HG02588 (cell line): ENCODE measurements around the gene TXK.
A peak's percentile ranks its signal among the peaks of the same experiment; 100 is the strongest.

Experiments used
- ATAC-seq: cut with Tn5 transposase; IDR thresholded peaks from one replicate; pipeline ENCODE4 v1.9.1; 2021; ENCODE audit warnings: mild to moderate bottlenecking, moderate library complexity; ENCODE audit not compliant: unreplicated experiment

The TXK gene

DNA sequence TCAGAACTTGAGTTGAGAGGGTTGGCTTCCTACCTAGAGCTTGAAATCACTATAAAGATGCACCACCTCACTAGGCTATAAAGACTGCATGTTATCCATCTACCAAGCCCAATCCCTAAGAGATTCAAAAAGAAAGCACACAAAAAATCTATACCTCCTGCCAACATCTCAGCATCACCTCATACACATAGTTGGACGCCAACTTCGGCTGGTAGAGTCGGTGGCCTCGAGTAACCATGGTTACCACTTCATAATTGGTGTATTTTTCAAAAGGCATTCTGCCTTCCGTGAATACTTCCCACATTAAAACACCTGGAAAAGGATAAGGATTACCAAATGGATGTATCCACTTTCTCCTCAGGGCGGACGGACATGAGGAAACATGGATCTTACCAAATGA lies 4.5 kb upstream of the TXK start:
- no peak for ATAC-seq

DNA sequence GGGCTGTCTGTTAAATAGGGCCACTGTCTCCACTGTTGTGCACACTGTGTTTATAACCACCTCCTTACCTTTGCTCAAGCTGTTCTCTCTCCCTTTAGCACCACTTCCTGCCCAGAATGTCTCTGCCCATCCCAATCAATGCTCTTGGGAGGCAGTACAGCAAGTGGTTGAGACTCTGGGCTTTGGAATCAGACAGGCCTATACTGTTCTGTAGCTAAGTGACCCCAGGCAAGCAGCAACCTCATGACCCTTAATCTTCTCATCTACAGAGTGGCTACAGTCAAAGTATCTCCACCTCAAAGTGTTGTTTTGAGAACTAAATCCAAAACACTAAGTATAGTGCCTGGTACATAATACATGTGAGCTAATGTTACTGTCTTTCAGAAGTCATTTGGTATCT lies 3.8 kb upstream of the TXK start:
- ATAC-seq, result no peak

DNA sequence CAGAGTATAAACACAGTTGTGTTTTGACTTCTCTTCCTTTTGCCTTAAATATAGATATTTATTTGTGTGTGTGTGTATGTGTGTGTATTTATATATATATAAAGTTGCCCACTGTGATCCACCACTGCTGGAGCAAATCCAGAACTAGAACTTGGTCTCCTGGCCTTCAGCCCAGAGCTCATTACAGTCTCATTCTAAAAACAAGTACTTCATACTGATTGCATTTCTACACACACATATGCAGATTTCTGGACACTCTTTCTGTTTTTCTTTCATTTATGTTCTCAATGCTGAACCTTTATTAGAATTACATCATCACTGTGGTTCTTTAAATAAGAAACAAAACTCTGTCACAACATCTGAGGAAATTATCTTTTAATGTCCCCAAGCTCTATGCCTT lies 381 bp downstream of the TXK start:
- no peak for ATAC-seq

DNA sequence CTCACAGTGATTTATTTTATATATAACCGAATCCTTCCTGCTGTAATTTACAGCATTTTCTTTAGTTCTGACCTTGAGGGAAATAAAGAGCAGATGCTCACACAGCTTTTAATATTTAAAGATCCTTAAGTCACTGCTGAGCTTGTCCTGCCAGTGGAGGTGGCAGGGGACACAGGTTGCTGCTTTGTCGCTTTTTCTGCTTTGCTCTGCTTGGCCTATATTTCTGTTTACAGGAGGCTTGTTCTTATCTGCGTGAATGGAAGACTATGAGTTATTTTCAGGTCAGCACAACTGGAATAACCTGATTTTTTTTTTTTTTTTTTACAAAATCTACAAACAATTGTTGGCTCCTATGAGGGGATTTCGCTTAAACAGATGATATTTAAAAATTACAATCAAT lies 2.3 kb downstream of the TXK start:
- ATAC-seq, result no peak

DNA sequence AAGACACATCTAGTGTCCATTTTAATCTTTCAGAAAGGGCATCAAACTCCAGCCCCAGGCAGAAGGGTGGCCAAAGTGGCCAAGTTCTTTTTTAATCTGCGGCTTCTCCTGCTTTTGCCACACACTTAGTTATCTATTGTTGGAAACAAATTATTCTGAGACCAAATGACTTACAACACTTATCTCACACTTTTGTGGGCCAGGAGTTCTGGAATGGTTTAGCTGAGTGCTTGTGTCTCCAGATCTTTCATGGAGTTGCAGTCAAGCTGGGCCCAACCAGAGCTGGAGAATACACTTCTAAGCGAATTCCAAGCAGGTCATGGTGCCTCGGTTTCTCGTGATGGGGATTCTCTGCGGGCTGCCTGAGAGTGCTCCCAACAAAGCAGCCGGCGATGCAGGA lies 4.0 kb downstream of the TXK start:
- ATAC-seq, result no peak

DNA sequence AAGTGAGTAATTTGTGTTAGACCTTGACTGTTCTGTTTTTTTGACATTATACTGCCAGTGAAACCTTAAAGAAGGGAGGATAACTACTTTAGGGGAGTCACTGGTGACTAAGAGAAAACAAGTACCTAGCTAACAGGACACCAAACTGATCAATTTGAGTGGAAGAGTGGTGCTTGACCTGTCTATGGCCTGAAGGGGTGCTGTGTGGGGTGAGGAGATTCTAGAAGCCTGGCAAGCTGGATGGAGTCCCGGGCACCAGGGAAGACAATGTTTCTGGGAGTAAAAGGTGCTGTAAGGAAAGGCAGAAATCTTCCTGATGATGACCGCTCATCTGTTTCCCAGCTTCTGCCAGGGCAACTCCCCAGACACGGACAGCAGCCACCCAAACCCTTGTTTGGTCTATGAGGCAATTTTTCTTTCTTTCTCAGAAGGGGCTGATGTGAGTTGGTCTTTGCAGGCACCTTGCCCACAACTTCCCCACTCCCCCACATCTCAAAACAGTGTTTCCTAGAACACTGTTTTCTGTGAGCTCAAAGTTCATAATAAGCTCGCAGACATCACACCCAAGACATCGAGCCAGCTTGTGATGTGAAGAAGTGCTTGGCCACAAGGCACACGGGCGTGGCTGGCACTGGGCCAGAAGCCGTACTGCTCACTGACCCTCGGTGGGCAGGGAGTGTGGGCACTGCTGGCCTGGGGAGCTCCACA lies 4.6 kb downstream of the TXK start:
- no peak for ATAC-seq

DNA sequence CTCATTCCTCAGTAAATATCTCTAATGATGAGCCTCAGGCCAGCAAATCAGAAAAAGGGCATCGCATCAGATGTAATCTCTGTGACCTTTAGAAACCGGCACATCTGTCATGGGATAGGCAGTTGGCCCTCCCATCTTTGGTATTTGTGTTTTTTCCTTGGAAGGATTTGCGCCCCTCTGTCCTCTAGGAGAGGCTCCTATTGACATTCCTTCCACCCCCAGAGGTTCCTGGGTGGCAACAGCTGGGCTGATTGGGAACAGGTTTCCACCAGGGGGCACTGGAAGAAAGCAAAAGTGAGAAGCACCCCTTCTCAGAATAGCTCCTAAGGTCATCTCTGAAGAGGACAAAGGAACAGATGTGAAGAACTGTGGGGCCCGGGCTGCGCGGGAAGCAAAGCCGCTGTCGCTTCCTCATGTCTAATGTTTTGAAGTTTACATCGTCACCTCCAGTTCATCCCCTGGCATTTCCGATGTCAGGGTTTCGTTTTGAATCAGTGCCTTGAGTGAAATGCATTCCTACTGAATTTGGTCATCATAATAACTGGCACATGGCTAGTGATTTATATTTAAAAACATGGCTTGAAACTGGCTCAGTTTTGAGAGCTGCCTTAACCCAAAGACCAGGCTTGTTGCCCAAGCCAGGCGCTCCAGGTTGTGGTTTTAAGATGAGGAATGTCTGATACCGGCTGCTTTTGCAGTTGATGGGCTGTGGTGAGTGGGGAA lies 6.2 kb downstream of the TXK start:
- peak; percentile 89 for ATAC-seq

DNA sequence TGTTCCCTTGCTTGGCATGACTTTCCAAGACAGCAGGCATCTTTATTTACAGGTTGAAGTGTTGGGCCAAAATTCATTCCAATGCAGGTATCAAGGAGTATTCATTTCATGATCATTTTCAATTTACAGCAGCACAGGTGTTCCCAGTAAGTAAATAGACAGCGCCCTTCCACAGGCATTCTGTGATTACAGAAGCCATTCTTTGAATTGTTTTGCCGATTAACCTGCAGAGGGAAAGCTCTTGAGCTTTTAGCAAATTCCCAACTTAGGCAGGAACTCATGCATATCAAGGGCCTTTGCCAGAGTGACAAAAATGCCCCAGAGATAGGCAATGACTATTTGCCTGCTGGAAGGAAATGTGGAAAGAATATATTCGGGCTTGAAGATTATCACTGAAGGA lies 6.8 kb downstream of the TXK start:
- no peak for ATAC-seq

DNA sequence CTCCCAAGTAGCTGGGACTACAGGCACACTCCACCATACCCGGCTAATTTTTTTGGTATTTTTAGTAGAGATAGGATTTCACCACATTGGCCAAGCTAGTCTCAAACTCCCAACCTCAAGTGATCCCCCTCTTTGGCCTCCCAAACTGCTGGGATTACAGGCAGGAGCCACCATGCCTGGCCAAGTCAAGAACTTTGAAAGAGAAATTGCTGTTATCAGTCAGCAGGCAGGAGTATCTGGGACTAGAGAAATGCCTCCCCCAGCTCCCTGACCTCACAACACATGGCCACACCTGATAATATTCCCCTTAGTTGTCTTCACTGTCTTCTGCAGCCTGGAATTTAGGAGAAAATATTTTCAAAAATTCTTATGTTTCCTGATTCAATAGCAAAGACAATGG lies 7.4 kb downstream of the TXK start:
- no peak for ATAC-seq

DNA sequence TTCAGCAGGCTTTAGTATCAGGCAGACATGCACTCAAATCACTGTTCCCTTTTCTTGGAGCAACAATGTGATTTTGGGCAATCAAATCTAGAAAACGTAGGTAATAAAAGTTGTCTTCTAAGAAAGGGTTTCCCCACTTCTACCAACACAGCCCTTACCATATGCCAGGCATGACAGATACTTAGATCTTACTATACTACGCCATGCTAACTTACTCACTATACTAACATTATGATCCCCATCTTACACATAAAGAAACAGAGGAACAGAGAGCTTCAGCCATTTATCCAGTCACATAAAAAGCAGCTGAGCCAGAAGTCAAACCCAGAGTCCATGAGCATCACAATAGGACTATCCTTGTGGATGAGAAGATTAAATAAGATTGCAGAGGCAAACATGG lies 9.2 kb downstream of the TXK start:
- ATAC-seq, result no peak

DNA sequence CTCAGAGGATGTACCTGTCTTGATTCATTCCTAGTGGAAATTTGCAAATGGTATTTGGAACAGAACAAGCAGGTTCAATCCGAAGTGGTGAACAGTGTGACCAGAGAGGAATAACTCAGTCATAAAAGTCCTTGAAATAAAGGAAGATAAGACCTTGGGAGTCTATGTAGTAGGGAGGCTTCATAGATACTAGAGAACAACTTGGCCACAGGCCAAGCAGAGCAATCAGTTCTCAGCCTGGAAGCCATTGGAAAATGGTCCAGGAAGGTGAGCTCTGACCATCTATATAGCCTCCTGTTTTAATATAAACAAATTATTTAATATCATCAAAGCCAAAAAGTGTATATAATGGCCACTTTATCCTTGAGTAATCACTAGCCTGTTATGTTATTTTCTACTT lies 11.3 kb downstream of the TXK start:
- ATAC-seq, result no peak

DNA sequence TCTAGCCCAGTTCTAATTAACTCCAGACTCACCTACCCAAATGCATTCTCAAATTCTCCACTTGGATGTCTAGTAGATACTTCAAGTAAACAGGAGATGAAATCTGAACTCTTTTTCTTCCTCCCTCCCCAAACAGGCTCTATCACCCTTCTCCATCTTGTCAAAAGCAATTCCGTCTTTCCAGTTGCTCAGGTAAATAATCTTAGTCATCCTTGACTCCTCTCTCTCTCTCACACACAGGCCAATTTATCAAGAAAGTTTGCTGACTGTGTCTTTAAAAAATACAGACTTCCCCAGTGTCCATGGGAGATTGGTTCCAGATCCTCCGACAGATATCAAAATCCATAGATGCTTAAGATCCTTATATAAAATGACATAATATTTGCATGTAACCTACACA lies 12.9 kb downstream of the TXK start:
- no peak for ATAC-seq

DNA sequence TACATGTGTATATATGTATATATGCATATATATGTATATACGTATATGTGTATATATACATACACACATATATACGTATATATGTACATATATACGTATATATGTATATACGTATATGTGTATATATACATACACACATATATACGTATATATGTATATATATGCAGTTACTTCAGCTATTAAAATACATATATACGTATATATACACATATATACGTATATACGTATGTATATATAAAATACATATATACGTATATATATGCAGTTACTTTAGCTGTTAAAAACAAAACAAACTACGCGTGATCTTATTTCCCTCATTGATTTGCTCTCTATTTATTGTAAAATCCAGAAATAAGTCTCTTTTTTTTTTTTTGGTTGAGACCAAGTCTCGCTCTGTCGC lies 13.9 kb downstream of the TXK start:
- no peak for ATAC-seq

DNA sequence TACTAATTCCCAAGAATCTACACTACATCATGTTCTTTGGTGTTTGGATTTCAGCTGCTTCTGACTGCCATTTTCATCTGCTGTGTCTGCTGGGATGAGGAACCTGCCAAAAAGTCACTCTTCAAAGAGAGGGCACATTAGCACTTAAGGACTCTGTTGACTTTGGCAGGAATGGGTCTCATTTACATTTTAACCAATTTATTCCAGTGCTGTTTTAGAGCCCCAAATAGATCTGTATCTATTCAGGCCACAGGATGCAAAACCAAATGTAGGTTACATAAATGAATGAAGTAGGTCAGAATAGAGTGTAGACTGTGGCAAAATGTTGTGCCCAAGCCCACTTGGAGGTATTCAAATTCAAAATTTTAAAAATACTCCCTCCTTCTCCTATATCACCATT lies 14.4 kb downstream of the TXK start:
- ATAC-seq, result no peak

DNA sequence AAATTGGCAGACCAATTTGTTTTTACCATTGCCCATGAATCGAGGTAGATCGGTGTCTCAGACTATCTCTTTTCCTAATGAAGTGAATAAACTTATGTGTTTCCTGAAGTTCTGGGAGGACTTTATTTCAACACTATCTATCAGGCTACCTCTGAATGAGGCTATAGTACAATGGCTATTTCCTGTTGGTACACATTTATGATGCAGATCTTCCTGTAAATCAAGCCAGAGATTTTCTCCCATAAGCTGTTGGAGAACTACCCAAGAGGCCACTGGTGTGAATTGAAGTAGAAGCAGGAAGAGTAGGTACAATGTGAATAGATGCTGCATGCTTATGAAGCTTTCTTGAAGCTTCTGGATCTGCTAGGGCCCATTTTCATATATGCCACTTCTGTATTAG lies 16.0 kb downstream of the TXK start:
- no peak for ATAC-seq

DNA sequence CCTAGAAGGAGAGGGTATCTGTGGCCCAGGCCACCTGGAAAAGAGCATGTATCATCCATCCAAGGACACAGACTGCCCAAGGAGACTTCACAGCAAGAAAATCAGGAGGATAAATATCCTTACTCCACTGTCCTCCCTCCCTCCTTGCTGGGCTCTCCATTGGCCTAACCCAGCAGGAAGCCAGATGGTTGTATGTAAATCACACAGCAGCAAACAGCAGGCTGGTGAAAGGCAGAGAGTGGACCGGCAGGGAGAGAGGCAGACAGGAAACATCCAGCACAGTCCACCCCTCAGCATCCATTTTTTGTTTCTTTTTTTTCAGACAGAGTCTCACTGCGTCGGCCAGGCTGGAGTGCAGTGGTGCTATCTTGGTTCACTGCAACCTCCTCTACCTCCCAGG lies 17.5 kb downstream of the TXK start:
- ATAC-seq, result no peak

DNA sequence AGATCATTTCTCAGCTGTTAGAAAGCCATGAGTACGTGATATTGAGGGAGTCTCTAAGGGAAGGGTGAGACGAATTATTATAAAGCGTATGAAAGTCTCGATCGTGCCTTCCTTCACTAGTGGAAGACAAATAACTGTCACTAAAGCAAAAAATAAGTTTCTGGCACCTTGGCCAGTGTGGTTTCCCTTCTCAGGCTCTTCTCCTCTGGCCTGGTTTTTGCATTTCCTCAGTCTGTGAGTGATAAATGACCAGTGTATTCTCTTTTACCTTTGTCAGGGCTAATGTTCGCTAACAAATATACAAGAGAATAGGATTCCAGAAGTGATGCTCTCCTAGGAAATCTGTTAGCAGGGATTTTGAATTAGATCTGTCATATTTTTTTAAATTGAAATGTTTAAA lies 19.6 kb downstream of the TXK start:
- no peak for ATAC-seq

DNA sequence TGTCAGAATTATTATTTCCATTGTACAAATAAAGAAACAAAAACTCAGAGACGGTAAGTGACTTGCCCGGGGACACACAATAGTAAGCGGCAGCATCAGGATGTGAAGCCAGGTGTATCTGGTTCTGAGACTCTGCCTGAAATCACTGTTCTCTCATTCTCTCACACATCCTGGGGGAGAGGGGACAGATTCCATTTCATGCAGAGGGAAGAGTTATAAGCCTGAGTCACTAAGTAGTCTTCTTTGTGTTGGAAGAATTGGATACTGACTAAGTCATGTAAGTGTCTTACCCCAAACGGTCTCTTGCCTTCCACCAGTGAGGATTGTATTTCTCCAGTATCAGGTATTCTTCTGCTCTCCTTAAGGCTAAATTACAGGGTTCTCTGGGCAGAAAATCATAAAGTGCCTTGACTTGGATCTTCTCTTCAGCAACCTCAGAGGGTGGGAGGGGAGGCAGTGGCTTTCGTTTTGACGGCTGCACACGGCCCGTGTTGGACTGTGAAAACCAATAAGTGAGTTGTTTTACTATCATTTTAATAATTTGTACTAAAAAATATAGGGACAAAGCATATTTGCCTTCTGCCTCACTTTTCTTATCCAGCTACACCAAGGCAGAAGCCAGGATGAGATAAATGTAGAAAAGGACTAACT lies 21.9 kb downstream of the TXK start:
- ATAC-seq, result no peak

DNA sequence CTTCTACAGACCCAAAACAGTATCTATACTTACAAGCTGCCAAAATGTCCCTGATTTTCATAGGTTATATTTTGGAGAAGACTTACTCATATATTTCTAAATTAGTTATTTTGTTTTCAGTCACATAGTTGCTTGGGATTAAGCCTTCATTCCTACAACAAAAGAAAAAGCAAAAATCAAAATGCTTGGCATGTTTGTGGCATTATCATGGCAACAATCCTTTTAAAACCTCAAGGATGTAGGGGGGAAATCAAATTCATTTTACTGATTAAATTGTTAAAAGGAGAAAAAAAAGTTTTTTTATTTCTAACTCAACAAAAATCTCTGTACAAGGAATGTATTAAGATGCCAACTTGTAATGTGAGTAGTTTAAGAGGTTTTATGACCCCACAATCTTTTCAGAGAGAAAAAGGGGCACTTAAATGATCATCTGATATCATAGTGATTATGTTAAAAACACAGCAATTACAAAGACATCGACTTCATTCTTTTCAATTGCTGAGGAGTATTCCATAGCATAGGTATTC lies 23.5 kb downstream of the TXK start:
- no peak for ATAC-seq

DNA sequence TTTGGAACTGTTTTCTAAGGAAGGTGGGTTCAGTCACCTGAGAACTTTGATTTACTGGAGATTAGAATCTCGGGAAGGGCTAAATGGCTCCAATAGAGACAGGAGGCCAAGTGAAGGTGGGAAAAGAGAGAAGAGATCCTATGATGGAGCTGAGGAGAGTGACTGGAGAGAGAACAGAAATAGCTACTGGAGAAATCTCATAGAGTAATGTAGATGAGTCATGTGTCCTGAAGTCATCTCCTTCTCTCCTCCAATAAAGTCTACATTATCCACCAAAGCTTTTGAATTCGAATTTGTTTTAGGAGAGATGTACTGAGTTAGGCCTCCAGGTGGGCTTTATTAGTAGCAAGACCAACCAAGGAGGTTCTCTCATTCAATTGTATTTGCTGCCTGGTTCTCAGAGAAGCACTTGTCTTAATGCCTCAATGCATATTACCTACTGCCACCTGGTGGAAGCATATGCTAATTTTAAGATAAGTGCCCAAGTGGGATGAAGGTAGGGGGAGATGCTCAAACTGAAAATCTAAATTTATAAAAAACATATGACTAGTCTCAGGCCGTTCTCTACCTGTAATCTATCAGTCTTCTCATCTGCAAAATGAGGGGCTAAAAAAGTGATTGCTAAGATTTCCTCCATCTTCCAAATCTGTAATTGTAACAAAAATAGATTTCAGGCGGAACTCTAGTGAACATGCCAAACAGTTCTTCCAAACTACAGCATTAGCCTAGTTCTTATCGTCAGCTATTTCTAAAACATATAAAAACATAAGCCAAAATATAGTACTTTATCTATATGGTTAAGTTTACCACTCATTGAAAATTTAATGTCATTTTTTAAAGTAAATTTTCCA lies 24.4 kb downstream of the TXK start:
- ATAC-seq, result no peak
